H4 (cell line): ENCODE results near the gene HYKK. TPM values are rescaled to one million over a fixed set of nuclear protein-coding genes. Genes with fewer than 3 reads are reported as not detected.
"Not testable (repeated sequence)": the region's sequence is repeated elsewhere in the genome, so short reads cannot be mapped to it uniquely, and the experiment has no call there.

Source experiments
- DNase-seq: peaks from one replicate; pipeline ENCODE4 v3.0.0-alpha.2; 2015; ENCODE audit warnings: low spot score
- total RNA-seq: library from RNA; depleted of rRNA; stranded (reverse); fragments of >200 nt; shearing (Covaris generic); gene quantifications from 2 replicates; pipeline ENCODE4 v1.2.3, GENCODE V29; 2014; rRNA removed

HYKK gene, protein sequence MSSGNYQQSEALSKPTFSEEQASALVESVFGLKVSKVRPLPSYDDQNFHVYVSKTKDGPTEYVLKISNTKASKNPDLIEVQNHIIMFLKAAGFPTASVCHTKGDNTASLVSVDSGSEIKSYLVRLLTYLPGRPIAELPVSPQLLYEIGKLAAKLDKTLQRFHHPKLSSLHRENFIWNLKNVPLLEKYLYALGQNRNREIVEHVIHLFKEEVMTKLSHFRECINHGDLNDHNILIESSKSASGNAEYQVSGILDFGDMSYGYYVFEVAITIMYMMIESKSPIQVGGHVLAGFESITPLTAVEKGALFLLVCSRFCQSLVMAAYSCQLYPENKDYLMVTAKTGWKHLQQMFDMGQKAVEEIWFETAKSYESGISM
- total RNA-seq = 5.5 and 9.3 TPM in 2 replicates

DNA sequence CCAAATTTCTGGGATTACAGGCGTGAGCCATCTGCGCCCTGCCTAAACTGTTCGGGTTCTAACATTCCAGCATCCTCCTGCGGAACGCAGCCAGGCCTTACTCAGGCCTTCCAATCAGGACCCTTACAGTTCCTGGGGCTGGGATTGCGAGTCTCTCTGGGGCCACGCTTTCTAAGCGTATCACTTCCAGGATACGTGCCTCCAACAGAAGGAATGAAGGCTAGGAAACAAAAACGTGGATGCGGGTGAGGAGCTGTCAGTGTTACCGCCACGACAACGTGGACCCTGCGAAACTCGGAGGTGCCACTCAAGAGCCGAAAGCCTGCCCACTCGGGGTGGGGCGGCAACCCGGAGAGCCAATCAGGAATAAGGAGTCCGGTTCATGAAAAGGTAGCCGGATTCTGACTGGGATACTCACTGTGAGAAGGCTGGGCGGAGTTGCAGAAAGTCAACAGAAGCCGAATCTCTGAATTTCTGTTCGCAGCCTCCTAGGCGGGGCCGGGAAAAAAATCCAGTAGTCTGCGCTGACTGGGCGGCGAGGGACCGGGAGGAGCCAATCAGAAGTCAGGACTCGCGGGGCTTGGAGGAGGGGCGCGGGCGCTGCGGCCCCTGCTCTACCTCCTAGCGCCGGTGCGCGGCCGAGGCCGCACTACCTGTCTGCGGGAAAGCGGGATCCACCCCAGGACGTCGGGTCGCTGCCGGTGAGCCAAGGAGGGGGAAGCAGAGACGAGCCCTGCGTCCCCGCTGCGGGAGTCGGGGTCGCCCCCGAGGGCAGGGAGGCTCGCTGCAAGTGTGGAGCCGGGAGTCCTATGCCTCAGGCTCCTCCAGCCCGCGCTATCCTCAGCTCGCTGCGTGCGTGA lies at the start of gene HYKK:
TSS of gene HYKK (plus strand) at position 607 of the 860 bp plus-strand sequence. CDS start 5,512 bp downstream, outside the sequence.
- peak; percentile 95 for DNase-seq

DNA sequence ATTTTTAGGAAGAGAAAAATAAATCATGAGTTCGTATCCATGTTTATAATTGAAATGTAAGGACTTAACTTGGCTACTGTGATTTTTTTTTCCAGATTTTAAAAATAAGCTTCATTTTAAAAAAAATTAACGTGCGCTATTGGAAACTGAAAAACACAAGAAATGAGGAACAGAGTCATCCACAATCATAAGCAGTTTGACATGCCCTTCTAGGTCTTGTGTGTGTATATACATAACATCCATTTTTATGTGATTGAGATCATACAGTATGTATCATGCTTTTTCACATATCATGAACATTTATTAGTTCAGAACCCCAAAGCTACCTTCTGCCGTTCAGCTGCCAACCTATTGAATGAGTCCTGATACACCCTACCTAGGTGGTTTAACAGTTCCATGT lies 46.6 kb upstream of the HYKK start:
- no peak for DNase-seq

DNA sequence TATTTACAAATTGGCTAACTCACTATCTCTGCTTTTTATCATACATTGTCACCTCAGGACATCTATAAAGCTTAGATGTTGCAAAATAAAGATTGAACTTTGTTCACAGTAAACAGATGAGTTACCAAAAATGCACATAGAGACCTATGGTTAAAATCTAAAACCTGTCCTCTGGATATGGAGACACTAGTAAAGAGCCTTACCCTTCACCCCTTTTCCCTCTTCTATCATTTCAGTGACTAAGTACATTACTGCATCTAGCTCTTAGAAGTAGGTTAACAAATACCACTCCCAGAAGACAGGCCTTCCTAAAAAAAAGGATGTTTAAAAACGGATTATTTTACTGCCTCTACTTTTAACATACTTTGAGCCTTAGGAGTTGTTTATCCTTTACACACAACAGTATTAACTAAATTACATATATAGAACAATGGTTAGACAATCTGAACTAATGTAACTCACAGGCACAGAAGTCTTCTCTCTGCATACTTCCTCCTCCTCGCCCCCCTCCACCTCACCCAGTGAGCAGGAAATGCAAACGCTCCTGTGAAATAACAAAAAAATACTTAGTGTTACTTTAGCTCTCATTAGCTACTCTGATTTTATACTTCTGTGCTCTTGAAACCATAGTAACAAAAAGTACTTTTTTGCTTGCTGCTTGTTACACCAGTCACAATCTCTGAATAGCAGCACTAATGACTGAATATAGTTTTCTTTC lies 46.0 kb upstream of the HYKK start:
- DNase-seq = no peak

DNA sequence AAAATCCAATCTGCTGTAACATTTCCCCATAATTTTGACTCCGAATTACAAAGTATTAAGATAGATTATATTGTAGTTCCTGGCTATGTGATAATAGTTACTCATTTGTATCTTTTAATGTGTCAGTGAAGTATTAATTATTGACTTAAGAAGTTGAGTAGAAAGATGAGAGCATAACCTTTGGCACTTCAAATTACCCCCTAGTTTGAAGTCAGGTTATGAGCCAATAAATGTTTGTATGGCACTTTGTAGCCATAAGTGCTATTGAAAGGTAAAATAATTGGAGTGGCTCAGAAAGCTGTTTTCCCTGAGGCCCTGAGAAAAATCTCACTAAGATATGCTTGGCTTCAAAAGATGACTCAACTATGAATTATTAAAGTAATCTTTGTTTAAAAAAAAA lies 38.3 kb upstream of the HYKK start:
- DNase-seq = no peak

DNA sequence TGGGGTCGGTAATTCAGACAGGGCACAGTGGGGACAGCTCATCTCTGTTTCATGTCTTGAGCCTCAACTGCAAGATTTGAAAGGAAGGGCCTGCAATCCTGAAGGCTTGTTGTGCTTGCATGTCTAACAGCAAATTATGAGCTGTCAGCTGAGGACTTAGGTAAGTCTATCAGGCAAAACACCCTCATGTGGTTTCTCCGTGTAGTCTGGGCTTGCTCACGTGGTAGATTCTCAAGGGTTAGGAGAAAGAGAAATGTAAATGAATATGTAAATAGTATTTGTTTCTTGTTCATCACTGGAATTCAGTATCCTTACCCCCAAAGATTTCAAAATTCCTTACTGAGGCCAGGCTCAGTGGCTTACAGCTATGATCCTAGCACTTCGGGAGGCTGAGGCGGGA lies 30.1 kb upstream of the HYKK start:
- DNase-seq = no peak

DNA sequence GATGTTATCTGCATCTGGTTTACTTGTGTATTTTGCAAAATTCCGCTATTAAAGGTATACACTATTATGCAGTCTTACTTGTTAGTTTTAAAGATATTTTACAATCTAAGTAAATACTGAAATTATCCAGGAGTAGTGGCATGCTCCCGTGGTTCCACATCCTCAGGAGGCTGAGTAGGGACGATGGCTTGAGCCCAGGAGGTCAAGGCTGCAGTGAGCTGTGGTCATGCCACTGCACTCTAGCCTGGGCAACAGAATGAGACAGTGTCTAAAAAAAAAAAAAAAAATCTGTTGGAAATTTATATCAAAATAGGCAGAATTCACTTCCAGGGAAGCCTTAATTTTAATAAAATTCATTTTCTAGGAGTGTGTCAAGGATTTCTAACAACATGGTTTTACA lies 27.7 kb upstream of the HYKK start:
- no peak for DNase-seq

DNA sequence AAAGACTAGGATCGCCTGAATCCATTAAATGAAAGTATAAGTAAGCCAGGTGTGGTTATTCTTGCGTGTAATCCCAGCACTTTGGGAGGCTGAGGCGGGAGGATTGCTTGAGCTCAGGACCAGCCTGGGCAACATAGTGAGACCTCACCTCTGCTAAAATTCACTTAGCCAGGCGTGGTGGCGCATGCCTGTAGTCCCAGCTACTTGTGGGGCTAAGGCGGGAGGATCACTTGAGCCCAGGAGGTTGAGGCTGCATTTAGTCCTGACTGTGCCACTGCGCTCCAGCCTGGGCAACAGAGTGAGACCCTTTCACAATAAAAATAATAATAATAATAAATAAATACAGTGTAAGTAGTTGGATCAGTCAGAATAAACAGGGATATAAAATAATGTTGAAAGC lies 25.5 kb upstream of the HYKK start:
- no peak for DNase-seq

DNA sequence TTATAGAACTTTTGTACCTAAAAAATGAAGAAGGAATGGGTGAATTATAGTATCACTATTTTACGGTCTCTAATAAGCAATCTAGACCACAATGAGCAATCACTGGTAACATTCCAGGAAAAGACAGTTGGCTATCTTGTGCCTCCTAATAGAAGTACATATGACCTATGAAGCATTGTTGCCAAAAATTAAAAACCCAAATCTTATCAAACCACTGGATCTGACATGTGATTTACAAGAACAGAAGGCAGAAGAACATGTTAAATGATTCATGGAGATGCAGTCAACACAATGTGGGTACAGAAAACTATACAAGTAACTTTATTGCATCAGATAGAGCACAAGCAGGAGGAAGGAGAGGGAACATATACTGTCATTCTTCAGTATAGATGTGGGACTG lies 14.5 kb upstream of the HYKK start:
- no peak for DNase-seq

DNA sequence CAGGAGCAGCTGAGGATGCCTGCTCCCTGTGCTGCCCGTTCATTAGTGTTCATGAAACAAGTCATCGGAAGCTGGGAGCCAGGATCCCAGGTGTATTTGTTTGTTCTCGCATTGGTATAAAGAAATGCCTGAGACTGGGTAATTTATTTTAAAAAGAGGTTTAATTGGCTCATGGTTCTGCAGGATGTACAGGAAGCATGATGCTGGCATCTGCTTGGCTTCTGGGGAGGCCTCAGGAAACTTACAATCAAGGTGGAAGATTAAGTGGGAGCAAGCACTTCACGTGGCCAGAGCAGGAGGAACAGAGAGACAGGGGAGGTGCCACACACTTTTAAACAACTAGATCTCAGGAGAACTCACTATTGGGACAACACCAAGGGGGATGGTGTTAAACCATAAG lies 5.5 kb upstream of the HYKK start:
- DNase-seq = no peak

DNA sequence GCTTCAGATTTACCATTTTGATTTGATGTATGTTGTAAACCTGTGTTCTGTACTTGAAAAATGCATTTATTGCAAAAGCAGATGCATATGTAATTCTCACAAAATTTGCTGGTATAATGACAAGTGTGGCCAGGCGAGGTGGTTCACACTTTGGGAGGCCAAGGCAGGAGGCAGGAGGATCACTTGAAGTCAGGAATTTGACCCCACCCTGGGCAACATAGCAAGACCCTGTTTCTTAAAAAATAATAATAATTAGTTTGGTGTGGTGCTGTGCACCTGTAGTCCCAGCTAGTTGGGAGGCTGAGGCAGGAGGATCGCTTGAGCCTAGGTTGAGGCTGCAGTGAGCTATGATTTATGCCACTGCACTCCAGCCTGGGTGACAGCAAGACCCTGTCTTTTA lies 4.7 kb upstream of the HYKK start:
- DNase-seq = no peak

DNA sequence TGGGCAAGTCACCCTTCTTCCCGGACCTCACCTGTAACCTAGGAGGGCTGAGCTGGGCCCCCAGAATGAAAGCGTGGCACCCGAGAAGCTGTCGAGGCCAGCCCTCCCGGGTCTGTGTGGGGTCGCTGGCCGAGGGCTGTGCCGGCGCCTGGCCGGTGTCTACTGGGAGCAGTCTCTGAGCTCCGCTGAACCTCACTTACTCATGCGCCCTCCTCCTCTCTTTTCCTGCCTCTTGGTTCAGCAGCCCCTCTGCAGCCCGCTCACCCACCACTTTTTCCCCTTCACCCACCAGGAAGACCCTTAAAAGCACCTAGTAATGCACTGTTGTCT lies 419 bp downstream of the HYKK start:
- DNase-seq = no peak

DNA sequence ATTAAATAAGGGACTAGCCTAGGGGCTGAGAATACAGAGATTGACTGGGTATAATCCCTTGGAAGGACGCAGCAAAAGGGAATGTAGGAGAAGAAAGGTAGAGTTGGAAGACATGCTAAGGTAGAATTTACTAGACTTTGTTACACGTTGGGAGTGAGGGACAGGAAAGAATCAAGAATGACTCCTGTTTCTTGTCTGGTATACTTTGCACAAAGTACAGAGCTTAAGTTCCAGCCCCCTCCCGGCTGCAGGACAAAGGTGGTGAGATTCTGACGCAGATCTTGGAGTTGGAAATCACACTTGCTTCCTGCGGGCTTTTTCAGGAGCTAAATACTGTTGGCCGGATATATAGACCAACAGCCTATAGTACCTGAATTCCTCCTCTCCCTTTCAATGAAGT lies 895 bp downstream of the HYKK start:
- DNase-seq = no peak

DNA sequence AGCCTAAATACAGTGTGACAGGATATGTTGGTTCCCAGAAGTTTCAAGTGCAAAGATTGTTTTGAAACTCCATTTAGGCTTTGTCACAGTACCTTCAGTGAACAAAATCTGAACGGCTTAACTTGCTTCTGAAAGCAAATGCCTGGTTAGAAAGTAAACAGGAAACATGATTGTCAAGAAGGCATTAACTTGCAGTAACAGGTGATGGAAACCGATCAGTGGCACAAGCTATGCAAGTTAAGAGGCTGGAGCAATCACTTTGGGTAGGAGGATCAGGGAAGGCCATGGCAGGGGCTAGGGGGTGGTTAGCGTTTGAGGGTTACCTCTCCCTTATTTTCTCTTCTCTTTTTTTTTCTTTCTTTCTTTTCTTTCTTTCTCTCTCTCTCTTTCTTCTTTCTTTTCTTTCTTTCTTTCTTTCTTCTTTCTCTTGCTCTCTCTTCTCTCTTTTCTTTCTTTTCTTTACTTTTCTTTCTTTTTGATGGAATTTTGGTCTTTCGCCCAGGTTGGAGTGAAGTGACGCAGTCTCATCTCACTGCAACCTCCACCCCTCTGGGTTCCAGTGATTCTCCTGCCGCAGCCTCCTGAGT lies 2.4 kb downstream of the HYKK start:
- DNase-seq = no peak

DNA sequence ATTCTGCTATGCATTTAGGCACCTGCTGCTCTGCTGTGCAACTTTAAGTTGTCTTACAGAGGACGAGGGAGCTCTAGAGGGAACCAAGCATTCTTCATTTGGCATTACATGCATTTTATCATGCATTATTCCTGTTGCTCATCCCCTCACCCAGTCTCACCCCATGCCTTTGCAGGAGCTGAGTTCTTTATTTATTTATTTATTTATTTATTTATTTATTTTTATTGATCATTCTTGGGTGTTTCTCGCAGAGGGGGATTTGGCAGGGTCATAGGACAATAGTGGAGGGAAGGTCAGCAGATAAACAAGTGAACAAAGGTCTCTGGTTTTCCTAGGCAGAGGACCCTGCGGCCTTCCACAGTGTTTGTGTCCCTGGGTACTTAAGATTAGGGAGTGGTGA lies 12.7 kb downstream of the HYKK start:
- not testable (repeated sequence) for DNase-seq

DNA sequence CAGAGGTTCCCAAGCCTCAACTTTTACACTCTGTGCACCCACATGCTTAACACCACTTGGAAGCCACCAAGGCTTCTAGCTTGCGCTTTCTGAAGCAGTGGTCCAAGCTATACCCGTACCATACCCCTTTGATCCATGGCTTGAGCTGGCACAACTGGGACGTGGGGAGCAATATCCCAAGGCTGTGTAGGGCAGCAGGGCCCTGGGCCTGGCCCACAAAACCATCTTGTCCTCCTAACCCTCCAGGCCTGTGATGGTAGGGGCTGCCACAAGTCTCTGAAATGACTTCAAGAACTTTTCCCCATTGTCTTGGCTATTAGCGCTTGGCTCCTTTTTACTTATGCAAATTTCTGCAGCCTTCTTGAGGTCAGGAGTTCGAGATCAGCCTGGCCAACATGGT lies 16.9 kb downstream of the HYKK start:
- DNase-seq = no peak

DNA sequence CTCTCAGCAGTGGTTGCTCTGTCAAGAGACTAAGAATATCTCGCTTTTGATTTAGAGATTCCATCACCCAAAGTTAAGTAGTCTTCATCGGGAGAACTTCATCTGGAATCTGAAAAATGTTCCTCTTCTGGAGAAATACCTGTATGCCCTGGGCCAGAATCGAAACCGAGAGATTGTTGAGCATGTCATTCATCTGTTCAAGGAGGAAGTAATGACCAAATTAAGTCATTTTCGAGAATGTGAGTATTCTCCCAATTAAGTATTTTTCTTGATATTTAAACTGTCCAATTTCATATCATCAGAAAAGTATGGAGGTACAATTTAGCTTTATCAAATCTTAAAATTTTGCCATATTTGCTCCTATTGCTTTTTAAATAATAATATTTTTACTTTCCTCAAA lies 19.9 kb downstream of the HYKK start:
- DNase-seq = no peak

DNA sequence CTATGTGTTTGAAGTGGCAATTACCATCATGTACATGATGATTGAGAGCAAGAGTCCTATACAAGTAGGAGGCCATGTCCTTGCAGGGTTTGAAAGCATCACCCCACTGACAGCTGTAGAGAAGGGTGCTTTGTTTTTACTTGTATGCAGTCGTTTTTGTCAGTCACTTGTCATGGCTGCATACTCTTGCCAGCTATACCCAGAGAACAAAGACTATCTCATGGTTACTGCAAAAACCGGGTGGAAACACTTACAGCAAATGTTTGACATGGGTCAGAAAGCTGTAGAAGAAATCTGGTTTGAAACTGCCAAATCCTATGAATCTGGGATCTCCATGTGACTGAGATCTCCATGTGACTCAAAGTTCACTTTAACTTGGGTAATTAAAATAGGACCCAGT lies 26.0 kb downstream of the HYKK start:
- DNase-seq = no peak

DNA sequence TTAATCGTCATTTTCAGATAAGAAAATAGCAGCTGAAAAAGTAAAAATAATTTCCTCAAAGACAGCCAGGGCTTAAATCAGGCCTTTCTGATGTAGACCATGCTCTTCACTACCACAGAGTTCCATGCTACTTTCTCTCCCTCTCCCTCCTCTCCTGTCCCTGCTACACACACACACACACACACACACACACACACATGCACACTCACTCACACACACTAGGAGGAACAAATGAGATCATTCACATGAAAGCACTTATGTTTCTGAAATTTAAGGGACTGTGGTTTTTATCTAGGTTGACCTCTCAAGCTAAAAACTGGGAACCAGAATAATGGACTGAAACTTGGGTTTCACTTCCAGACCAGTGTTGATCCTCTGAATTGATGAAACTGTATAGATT lies 28.8 kb downstream of the HYKK start:
- DNase-seq = no peak

DNA sequence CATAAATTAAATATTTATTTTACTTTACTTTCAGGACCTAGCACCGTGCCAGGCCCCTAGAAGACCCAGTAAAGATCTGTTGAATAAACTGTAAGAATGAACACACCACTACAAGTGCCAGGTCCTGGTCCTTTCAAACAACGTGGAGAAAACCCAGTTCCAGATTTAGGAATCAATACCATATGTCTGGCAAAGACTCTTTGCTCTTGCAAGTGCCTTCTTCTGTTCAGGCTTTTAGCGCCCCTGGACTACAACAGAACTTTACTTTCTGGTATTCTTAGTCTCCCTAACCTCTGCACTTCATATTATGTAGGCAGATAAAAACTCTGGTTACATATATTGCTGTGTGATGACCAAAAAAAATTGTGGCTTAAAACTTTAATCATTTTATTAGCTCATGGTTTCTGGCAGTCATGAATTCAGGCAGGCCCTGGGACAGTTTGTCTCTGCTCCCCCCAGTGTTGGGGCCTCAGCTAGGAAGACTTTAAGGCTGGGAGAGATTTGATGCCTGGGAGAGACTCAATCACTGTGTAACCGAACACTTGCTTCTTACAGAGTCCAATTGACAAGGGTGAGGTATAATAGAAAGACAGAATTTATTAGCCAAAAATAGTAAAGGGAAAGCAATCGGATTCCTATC lies 30.0 kb downstream of the HYKK start:
- no peak for DNase-seq

DNA sequence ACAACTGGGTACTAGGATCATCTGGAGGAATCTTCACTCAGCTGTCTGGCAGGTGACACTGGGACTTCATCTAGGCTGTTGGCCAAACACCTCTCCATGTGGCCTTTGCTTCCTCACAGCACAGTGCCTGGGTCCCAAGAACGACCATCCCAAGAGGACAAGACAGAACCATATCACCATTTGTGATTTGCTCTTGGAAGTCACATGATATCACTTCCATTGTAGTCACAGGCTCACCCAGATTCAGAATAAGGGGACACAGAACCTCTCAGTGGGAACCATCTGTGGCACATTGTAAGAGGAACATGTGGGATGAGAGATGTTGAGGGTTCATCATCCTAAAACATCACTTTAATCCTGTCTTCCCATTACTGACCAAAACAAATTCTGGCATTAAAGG lies 31.0 kb downstream of the HYKK start:
- DNase-seq = no peak

DNA sequence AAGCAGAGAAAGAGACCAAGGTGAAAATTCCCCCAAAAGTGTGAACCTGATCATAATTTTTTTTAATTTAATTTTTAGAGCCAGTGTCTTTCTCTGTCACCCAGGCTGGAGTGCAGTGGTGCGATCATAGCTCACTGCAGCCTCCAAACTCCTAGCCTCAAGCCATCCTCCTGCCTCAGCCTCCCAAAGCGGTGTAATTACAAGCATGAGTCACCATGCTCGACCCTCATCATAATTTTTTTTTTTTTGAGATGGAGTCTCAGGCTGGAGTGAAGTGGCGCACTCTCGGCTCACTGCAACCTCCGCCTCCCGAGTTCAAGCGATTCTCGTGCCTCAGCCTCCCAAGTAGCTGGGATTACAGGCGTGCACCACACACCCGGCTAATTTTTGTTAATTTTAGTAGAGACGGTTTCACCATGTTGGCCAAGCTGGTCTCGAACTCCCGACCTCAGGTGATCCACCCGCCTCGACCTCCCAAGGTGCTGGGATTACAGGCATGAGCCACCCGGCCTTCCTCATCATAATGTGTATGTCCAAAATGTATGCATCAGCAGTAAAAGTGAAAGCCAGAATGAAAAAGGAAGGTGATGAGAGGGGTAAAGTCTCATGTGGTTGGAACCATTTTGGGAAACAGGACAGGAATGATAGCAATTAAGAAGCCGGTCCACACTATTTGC lies 32.2 kb downstream of the HYKK start:
- not testable (repeated sequence) for DNase-seq
